NCI-H345 treated with DMSO at 0.1 percent for 48 hours (cell line): ENCODE data around the gene MRPL19.
A peak's percentile ranks its signal among the peaks of the same experiment; 100 is the strongest.

Source experiments
- DNase-seq: peaks from one replicate; lab custom pipeline; 2025; ENCODE audit not compliant: unreplicated experiment; lab: John Stamatoyannopoulos, UW

Gene MRPL19

DNA sequence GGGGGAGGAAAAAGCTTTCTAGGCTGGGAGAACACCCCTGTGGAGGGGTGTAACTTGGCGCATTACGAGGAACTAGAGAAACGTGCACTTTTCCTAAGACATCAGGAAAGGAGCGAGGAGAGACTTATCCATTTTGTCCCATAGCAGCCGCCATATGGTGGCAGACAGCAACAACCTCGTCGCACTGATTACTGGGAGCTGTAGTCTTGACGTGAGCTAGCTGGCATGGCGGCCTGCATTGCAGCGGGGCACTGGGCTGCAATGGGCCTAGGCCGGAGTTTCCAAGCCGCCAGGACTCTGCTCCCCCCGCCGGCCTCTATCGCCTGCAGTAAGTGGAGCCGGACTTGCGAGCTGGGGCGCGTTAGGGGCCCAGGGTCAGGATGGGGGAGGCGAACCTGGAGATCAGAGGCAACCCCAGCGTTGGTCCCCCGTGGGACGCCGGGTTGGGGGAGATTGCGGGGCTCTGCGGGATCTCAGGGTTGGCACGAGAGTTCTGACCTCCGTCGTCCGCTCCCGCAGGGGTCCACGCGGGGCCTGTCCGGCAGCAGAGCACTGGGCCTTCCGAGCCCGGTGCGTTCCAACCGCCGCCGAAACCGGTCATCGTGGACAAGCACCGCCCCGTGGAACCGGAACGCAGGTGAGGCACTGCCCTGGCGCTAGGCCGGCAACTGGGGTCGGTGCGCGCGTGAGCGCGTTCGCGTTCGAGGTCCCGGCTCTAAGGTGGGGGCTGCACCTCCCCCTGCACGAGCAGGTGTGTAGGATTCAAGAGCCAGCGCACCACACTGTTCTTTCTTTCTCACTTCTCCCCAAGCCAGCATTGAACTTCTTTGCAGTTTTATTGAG is at the start of gene MRPL19:
MRPL19 (plus strand) TSS at position 201 of the 843 bp plus-strand sequence; CDS start at position 226, 25 bp downstream.
- DNase-seq = peak; percentile 66

- no peak for DNase-seq
Observed at GRCh38 chr2:75596784-75597183, 49.8 kb upstream of the MRPL19 start.

DNA sequence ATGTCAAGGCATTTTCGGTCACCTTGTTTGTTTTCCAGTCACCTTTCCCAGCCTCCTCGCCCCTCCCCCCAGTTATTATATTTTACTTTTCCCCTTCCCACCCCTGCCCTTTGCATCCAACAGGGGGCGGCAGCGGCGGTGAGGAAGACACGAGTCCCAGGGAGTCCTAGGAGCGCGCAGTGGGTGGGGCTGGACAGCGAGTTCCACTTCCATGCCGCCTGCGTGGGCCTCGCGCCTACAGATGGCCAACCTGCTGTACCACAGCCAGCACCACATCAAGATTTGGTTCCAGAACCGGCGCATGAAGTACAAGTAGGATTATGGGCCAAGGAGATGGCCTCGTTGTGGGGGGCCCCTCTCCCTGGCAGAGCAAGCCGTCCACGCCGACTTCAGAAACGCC is 48.6 kb upstream of the MRPL19 start:
- DNase-seq = no peak

DNA sequence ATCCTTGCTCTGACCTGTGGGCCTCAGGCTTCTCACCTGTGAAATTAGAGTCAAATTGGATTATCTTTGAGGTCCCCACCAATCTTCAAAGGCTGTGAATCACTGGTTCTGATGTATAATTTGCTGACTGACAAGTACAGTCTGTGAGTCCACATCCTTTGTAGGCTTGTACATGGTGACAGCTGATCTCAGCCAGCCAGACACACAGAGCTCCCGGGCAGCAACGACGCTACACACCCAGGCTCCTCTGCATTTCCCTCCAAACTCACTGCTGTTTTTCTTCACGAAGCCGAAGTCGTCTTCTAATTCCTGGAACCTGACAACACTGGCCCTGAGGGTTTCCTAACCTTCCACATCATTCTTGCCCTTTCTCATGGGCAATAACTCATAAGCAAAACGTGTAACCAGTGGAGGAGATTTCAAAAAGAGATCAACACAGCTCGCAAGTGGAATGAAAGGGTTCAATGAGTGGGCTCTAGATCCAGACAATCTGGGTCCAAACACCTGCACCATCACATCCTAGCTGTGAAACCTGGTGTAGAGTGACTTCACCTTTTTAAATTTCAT is 47.9 kb upstream of the MRPL19 start:
- no peak for DNase-seq

GRCh38 chr2:75600461-75601011 is 46.0 kb upstream of the MRPL19 start:
- DNase-seq = no peak

DNA sequence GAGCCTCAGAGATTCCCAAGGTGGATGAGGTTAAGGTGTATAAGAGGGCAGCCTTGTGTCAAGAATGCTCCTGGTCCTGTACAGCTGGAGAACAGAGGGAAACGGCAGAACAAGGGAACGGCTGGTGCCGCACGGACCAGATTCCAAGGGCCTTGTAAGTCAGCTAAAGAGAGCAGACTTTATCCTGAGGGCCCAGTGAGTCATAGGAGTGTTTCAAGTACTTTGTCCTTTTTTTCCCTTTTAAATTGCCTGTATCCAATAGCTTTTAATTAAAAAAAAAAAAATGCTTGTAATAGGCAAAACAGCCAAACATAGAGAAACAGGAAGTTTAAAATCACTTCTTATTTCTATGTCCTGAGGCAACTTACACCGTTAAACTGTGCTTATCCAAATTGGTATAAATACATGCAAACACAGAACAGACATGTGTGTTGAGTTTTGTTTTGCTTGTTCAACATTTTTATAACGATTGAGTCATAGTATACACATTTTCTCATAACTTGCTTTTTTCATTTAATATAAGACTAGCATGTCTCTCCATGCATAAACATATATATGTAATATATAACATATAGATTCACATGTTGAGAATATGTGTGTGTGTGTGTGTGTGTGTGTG is 43.8 kb upstream of the MRPL19 start:
- DNase-seq = no peak

- DNase-seq = no peak
Observed at GRCh38 chr2:75603477-75603876, 43.1 kb upstream of the MRPL19 start.

- no peak for DNase-seq
Observed at GRCh38 chr2:75604484-75604883, 42.1 kb upstream of the MRPL19 start.

DNA sequence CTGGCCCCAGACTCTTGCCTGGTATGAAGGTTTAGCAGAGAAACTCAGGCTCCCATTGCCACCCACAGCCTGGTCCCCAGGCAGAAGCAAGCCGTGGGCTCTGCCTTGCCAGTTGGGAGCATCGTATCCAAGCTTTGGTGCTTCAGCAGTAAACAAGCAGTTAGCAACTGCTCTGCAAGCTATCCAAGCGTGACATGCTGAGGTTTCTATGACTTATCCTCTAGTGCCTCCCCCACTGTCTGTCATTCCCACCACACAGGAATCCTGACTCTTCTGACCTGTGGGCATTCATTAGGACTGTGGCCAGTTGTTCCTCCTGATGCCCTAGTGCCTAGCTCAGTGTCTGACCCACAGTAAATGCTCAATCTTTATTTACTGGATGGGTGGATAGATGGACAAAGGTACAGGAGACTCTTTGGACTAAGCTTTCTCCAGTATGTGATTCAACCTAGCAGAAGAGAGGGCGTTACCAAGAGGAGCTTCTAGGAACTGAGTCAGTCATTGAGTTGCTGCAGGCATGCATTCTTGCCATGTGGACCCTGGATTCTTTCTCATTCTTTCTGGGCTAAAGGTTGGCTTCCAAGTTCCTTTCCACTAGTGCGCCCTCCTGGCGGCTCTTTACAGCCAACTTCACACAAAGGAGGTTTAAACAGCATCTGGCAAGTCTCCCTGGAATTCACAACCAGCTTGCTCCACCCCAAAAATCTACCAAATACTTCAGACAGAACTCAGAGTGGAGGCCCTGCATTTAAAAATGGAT is 40.6 kb upstream of the MRPL19 start:
- DNase-seq = no peak

DNA sequence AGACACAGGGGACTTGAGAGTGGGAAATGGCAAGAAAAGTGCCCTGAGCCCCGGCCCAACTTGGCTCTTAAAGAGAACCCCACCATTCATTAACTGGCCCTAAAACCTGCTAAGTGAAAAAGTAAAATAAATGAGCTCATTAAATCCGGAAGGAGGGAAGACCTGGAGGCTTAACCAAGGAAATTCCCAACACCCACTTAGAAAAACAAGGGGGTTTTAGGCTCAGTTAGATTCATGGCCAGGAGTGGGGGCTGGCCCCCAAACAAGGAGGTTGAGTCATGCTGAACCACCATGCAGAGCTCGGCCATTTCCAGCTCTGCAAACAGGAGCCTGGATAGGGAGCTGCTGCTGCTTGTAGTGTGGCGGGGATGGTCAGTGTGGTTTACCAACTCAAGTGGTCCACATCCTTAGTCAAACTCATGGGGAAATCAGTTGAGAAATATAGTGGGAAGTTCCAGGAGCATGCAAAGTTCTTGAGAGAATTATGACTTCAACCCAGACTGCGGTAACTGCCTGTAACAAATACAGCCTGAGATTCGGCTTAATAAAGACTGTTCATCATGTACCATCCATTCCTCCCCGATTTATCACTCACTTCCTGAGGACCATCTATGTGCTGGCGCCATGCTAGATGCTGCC is 39.7 kb upstream of the MRPL19 start:
- DNase-seq = no peak

GRCh38 chr2:75607400-75607798 is 39.2 kb upstream of the MRPL19 start:
- DNase-seq = no peak

GRCh38 chr2:75607988-75608683 is 38.4 kb upstream of the MRPL19 start:
- DNase-seq = no peak

DNA sequence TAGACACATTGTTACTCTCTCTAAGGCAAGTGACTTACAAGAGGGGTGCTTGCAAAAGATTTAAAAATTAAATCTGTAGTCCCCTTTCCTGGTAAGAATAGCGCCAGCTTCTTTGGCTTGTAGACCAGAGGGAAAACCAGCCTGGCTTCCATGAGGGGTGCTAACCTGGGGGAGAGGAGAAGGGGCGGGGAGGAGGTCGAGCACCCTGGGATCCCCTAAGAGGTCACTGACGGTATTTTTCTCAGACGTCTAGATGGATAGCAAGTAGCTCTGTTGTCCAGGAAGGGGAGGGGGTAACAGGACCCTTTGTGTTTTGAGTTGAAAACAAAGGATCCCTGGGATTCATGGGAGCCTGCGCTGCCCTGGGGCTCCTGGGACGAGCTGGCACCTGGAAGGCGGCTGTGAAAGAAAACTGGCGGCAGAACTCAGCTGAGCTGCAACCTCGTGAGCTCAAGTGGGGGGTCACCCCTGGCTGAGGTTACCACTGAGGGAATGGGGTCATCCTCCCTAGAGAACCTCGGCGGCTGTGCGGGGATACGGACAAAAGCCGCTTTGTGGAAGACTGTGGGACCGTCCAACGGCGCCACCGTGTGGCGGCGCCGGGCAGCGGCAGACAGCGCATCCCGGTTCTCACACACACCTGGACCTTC is 37.8 kb upstream of the MRPL19 start:
- peak; percentile 57 for DNase-seq

DNA sequence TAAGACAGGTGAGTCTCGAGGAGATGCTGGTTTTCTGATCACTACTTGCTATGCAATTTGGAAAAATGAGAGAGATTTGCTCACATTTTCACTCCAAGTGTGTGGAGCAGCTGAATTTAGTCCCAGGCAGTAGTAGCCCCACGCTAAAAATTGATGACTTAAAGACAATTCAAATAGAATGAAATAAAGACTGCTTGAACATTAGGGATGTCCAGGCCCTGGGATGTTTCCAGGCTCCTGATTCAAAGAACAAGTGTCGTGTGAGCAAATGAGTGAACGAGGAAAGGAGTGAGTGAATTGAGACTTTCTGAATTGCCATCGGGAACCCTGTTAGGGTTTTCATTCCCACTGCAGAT is 37.3 kb upstream of the MRPL19 start:
- no peak for DNase-seq

DNA sequence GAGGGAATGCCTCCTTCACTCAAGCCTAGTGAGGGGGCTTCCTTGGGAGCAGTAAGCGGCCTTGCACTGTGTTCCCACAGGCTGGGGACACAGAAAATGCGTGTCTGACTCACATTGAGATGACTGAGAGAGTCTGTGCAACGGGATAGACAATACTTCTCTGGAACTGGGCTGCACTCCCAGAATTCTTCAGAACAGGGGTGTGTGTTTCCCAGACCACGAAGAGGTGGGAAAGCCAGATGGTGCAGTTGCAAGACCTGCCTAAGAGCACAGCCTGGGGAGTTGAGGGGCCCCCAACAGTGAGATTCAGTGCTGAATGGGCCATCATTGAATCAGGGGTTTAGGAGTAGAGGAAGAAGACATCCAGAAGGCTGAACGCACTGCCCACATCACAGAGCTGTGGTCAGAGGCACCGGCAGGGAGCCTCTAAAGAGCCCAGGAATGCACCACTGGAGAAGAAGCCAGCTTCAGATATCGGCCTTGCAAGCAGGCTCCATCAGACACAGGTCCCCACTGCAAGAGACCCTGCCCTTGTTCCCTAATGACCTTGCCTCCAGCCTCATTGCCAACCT is 36.6 kb upstream of the MRPL19 start:
- no peak for DNase-seq

DNA sequence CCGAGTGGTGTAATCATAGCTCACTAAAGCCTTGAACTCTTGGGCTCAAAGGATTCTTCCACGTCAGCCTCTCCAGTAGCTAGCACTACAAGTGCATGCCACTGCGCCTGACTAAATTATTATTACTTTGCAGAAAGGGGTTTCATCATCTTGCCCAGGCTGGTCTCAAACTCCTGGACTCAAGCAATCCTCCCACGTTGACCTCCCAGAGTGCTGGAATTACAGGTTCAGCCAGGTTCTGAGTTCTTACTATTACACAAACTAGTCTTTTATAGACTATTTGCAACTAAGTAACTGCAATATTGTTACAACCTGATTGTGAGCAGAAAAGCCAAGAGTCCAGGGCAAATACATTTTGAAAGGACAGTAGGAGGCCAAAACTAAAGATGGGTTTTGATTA is 35.9 kb upstream of the MRPL19 start:
- no peak for DNase-seq

GRCh38 chr2:75612108-75612861 is 34.3 kb upstream of the MRPL19 start:
- no peak for DNase-seq

DNA sequence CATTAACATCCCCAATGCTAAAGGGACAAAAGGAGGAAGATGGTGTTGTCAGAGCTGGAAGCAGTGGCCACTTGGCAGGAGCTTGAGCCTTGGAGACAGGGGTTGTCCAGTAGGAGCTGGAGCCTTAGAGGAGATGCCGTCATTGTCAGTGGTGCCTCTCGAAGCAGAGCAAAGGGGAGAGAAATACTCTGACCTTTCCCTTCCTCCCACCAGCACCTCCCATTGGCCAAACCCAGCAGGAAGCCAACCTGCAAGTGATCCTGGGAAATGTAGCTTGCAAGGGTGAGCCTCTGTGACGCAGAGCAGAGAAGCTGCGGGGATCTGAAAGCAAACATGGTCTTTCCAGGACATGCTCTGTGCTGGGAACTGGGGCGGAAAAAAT is 33.7 kb upstream of the MRPL19 start:
- DNase-seq = no peak

- no peak for DNase-seq
Observed at GRCh38 chr2:75614162-75614651, 32.4 kb upstream of the MRPL19 start.
